Fibroblast of pulmonary artery (primary cell): ENCODE measurements around the gene SORCS2.

Source experiments
- DNase-seq: peaks from one replicate; pipeline ENCODE4 v3.0.0-alpha.2; 2010; ENCODE audit warnings: low read depth
- H3K4me3 ChIP-seq: replicated peaks from 2 replicates; pipeline ENCODE4 v1.5.1; 2011; ENCODE audit warnings: low read depth, mild to moderate bottlenecking, control low read depth, low read length, moderate library complexity
- TF ChIP-seq, protein P1 (sequence below): IDR thresholded peaks from 2 replicates; pipeline ENCODE4 v1.5.1; 2011; ENCODE audit warnings: mild to moderate bottlenecking, control low read depth, low read length, inconsistent platforms; ENCODE audit errors: missing control alignments

SORCS2 gene

GRCh38 chr4:7353046-7353790 lies 160.9 kb downstream of the SORCS2 start:
- TF ChIP-seq, protein P1, sequence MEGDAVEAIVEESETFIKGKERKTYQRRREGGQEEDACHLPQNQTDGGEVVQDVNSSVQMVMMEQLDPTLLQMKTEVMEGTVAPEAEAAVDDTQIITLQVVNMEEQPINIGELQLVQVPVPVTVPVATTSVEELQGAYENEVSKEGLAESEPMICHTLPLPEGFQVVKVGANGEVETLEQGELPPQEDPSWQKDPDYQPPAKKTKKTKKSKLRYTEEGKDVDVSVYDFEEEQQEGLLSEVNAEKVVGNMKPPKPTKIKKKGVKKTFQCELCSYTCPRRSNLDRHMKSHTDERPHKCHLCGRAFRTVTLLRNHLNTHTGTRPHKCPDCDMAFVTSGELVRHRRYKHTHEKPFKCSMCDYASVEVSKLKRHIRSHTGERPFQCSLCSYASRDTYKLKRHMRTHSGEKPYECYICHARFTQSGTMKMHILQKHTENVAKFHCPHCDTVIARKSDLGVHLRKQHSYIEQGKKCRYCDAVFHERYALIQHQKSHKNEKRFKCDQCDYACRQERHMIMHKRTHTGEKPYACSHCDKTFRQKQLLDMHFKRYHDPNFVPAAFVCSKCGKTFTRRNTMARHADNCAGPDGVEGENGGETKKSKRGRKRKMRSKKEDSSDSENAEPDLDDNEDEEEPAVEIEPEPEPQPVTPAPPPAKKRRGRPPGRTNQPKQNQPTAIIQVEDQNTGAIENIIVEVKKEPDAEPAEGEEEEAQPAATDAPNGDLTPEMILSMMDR: no peak
- H3K4me3 ChIP-seq: no peak overlapping the region
- DNase-seq: no peak

DNA sequence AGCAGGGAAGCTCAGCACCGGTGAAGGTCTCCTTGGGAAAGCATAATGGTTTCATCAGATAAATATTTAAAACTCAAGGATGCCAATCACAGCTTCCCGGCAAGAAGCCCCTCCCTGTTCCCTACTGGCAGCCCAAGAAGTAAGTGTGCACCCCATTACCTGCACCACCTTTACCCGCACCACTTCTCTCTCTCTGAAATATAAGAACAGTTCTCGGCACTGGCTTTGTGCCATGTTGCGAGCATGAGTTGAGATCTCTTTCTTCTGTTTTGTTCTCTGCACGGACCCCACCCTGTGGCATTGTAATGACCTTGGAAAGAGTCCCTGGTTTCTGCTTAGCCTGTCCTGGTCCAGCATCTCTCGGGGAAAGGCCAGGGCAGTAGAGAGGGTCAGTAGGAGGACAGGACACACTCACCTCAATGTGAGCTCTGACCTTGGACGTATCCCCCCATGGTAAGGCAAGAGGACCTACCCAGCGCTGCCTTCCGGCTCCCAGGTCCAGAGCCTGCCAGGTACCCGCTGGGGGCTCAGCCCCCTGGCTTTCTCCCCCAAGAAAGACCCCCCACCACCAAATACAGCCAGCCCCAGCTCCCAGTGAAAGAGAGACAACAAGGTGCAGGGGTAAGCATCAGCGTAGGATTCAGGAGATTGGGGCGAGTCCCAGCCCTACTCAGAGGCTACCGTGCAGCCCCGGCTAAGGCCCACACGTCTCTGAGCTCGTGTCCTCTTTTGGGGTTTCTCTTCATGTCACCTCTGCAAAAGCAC lies 161.7 kb downstream of the SORCS2 start:
- no peak overlapping the region for H3K4me3 ChIP-seq
- DNase-seq: no peak
- TF ChIP-seq, protein P1: no peak

DNA sequence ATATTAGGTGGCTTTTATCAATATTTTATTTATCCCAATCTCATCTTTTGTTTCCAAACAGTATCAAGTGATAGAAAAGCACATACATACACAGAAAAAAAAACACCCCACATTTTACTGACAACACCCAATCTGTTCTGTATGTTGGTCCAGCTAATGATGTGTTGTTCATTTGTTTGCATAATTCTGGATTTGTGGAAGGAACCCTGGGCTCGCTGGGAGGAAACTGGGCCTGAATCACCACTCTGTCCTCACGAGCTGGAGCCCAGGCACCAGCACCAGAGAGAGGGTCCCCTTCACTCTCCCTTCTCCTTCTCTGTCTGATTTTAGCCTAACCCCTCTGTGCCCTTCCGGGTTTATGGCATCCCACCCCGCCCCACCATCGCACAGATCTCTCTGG lies 162.6 kb downstream of the SORCS2 start:
- TF ChIP-seq, protein P1: no peak
- H3K4me3 ChIP-seq: no peak overlapping the region
- DNase-seq: no peak

GRCh38 chr4:7355795-7356194 lies 163.5 kb downstream of the SORCS2 start:
- TF ChIP-seq, protein P1: no peak
- no peak for DNase-seq
- H3K4me3 ChIP-seq: no peak overlapping the region

DNA sequence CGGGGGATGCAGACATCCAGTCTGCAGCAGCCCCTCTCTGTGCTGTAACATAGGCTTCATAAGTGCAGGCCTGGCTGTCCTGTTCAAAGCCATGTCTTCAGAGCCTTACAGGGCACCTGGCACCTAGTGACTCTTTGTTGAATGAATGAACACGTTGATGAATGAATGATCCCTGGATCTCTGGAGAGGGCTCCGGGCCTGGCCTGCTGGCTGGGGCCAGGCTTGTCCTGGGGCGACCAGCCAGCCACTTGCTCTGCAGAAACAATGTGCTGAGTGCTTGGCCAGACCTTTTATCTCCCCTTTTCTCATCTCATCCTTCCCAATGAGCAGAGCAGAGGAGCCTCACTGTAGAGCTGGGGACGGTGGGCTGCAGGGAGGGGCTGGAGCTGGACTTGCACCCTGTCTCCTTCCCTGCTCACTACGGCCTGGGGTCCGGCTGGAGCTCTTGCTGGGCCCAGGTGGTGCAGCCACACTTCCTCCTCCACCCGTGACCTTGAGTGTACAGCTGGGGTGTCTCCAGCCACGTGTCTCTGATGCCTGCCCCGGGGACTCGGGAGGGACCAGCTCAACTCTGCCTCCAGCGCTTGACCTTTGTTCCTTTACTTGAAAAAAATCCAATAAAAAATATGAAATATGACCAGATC lies 164.5 kb downstream of the SORCS2 start:
- TF ChIP-seq, protein P1: no peak
- DNase-seq: no peak
- no peak overlapping the region for H3K4me3 ChIP-seq

GRCh38 chr4:7357323-7357722 lies 165.0 kb downstream of the SORCS2 start:
- DNase-seq: no peak
- H3K4me3 ChIP-seq: no peak overlapping the region
- TF ChIP-seq, protein P1: no peak
